ENCODE measurements around the gene AQP10.

DNA sequence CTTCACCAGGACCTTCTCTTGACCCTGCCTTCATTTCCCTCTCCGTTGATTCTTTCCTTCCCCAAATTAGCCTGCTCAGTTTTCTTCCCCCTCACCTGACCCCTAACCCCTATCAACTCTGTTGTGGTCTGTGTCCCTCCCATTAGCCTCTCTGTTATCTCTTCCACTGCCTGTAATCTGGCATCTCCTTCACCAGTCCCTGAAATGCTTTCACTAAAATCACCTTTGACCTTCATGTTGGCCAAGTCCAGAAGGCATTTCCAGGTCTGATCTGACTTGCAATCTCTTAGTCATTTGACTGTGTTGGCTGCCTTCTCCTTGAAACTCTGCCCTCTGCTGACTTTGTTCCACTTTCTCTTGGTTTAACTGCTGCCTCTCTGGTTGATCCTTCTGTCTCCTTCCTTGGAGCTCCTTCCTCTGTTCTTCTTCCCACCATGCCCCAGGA lies 32.6 kb downstream of the AQP10 start:
- TF ChIP-seq, protein P1, sequence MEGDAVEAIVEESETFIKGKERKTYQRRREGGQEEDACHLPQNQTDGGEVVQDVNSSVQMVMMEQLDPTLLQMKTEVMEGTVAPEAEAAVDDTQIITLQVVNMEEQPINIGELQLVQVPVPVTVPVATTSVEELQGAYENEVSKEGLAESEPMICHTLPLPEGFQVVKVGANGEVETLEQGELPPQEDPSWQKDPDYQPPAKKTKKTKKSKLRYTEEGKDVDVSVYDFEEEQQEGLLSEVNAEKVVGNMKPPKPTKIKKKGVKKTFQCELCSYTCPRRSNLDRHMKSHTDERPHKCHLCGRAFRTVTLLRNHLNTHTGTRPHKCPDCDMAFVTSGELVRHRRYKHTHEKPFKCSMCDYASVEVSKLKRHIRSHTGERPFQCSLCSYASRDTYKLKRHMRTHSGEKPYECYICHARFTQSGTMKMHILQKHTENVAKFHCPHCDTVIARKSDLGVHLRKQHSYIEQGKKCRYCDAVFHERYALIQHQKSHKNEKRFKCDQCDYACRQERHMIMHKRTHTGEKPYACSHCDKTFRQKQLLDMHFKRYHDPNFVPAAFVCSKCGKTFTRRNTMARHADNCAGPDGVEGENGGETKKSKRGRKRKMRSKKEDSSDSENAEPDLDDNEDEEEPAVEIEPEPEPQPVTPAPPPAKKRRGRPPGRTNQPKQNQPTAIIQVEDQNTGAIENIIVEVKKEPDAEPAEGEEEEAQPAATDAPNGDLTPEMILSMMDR (IDR thresholded peaks at IDR 0.05): peak in 5 of 6 experiments; percentile 11 to 31 (median 18)
- TF ChIP-seq POLR2A (IDR thresholded peaks at IDR 0.05): no peak
